Ascending aorta (tissue), 2 donors: ENCODE measurements around the gene MUC6. TPM values are rescaled to one million over a fixed set of nuclear protein-coding genes. Genes with fewer than 3 reads are reported as not detected.

Experiments
- DNase-seq, 2 donors: peaks; one replicate each; pipeline ENCODE4 v3.0.0-alpha.2; 2019; ENCODE audit warnings: low spot score in 2 of 2
- H3K27ac ChIP-seq, 2 donors: fragments of 200-600 bp; sonication (generic); one replicate each; pipeline ENCODE4 v1.5.1; 2016 to 2017; ENCODE audit warnings: mild to moderate bottlenecking in 1 of 2
- H3K27me3 ChIP-seq: fragments of 200-600 bp; sonication (generic); one replicate; pipeline ENCODE4 v1.5.1; 2017
- H3K36me3 ChIP-seq, 2 donors: fragments of 200-600 bp; sonication (generic); one replicate each; pipeline ENCODE4 v1.5.1; 2016
- H3K4me1 ChIP-seq, 2 donors: fragments of 200-600 bp; sonication (generic); one replicate each; pipeline ENCODE4 v1.5.1; 2016 to 2017; ENCODE audit warnings: mild to moderate bottlenecking in 1 of 2
- H3K4me3 ChIP-seq, 2 donors: fragments of 200-600 bp; sonication (generic); one replicate each; pipeline ENCODE4 v1.5.1; 2016 to 2017; ENCODE audit warnings: mild to moderate bottlenecking in 1 of 2
- H3K9me3 ChIP-seq, 2 donors: fragments of 200-600 bp; sonication (generic); one replicate each; pipeline ENCODE4 v1.5.1; 2016
- intact Hi-C: fragments of 100-400 bp; cut with DNase I; formaldehyde crosslinking; loops from one replicate; pipeline ENCODE4 v1.15.1; 2023
- total RNA-seq: library from RNA; depleted of rRNA; stranded (reverse); fragments of >200 nt; gene quantifications from one replicate; pipeline ENCODE4 v1.1.0, GENCODE V29; 2016
- TF ChIP-seq, protein P1 (sequence below), 3 experiments: fragments of 200-600 bp in 2 of 3; fragments of 450-650 bp in 1 of 3; sonication (generic) in 2 of 3; IDR thresholded peaks; one replicate each; pipeline ENCODE4 v1.5.1; 2016 to 2019; ENCODE audit warnings: antibody characterized with exemption in 3 of 3, mild to moderate bottlenecking in 1 of 3, moderate library complexity in 1 of 3

MUC6 gene
- total RNA-seq, 1 donor from 2014 or later, result not detected

DNA sequence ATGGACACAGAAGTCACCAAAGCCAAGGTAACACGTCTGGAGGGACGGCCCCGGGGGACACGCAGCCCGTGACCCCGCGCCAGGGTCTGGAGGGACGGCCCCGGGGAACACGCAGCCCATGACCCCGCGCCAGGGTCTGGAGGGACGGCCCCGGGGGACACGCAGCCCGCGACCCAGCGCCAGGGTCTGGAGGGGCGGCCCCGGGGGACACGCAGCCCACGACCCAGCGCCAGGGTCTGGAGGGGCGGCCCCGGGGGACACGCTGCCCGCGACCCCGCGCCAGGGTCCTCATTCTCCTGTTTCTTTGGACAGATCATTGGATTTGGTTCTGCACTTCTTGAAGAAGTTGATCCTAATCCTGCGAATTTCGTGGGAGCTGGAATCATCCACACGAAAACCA is 27.1 kb downstream of the MUC6 start:
- no peak overlapping the region for H3K27ac ChIP-seq
- no peaks in the 10 kb centered on the region for H3K9me3 ChIP-seq
- H3K4me1 ChIP-seq, result no peaks in the 10 kb centered on the region
- peaks cover 73 to 88% of the 10 kb centered on the region in 2 donors for H3K36me3 ChIP-seq
- DNase-seq, result no peak
- no peak overlapping the region for H3K4me3 ChIP-seq
- TF ChIP-seq, protein P1, sequence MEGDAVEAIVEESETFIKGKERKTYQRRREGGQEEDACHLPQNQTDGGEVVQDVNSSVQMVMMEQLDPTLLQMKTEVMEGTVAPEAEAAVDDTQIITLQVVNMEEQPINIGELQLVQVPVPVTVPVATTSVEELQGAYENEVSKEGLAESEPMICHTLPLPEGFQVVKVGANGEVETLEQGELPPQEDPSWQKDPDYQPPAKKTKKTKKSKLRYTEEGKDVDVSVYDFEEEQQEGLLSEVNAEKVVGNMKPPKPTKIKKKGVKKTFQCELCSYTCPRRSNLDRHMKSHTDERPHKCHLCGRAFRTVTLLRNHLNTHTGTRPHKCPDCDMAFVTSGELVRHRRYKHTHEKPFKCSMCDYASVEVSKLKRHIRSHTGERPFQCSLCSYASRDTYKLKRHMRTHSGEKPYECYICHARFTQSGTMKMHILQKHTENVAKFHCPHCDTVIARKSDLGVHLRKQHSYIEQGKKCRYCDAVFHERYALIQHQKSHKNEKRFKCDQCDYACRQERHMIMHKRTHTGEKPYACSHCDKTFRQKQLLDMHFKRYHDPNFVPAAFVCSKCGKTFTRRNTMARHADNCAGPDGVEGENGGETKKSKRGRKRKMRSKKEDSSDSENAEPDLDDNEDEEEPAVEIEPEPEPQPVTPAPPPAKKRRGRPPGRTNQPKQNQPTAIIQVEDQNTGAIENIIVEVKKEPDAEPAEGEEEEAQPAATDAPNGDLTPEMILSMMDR (IDR thresholded peaks at IDR 0.05), result no peak
- H3K27me3 ChIP-seq, result no peaks in the 10 kb centered on the region
- intact Hi-C loops, result no loop called here

DNA sequence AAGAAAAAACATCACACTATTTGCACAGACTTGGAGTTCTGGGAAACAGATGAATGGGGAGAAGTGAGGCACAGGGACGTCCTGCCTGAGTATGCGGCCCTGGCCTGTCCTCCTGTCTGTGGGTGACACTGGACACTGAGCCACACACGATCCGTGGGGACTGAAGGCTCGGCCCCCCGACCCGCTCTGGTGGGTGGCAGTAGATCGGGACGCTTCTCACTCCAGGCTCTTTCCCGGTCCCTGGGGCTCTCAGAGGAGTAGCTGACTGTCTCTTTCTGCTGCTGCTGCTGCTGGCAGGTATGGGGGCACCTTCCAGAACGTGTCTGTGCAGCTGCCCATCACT is 27.7 kb downstream of the MUC6 start:
- Histone ChIP-seq H3K4me3 (no peak overlapping the region), H3K27ac (no peak overlapping the region), H3K4me1 (no peaks in the 10 kb centered on the region), H3K36me3 (peaks cover 79 to 94% of the 10 kb centered on the region in 2 donors), H3K9me3 (no peaks in the 10 kb centered on the region), H3K27me3 (no peaks in the 10 kb centered on the region)
- intact Hi-C loops, result no loop called here
- DNase-seq, result no peak
- TF ChIP-seq, protein P1 (IDR thresholded peaks at IDR 0.05), result no peak

DNA sequence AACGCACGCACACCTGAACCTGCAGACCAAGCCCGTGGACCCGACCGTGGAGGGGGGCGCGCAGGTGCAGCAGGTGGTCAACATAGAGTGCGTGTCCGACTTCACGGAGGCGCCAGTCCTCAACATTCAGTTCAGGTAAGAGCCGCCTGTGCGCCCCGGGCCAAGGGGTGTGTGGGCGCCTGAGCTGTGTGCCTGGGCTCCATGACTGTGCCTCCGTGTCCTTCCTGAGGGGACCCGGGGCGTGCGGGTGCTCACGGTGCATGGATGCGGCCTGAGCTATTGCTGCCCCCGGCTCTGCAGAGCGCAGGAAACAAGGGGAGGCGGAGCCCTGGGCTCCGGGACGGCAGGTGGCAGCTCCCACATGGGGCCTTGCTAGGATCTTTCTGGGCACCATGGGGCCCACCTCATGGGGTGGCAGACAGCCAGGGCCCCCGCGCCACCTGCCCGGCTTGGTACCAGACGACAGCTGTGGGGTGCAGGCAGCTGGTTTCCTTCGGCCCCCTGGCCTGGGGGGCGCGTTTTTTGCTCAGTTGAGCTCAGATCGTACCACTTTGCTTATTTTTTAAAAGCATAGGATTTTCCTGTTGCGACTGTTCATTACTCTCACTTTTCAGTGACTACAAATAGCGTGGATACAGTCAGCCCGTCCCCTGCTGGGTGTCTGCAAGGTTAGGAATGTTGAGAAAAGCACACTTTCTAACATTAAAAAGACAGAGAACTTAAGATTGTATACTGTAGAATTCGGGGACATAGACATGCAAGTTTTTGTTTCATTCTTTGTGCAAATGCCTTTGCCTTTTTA is 28.3 kb downstream of the MUC6 start:
- Histone ChIP-seq H3K27me3 (no peaks in the 10 kb centered on the region), H3K27ac (no peak overlapping the region), H3K4me3 (no peak overlapping the region), H3K4me1 (no peaks in the 10 kb centered on the region), H3K9me3 (no peaks in the 10 kb centered on the region), H3K36me3 (peaks cover 78 to 98% of the 10 kb centered on the region in 2 donors)
- intact Hi-C loops, result no loop called here
- DNase-seq, result no peak
- TF ChIP-seq, protein P1 (IDR thresholded peaks at IDR 0.05), result no peak

DNA sequence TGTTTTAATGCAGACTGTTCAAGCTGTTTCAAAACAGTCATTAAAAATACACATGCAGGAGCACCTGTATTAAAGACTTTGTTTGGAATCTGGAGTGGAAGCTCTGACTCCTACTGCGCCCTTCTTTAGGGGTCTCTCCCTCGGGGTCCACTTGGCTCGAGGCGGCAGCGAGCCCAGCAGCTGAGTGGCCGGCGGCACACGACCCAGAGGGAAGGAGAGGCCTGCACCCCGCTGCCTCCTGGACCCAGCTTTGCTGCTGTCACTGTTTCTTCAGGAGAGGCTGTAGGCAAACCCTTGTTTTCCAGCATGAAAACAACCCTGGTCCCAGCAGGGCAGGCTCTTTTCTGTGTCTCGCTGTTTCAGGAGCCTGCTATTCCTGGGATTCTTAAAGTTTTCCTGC is 29.2 kb downstream of the MUC6 start:
- intact Hi-C loops, result no loop called here
- no peak overlapping the region for H3K4me3 ChIP-seq
- DNase-seq, result no peak
- H3K9me3 ChIP-seq, result no peaks in the 10 kb centered on the region
- TF ChIP-seq, protein P1 (IDR thresholded peaks at IDR 0.05), result no peak
- H3K36me3 ChIP-seq, result peaks cover 76 to 98% of the 10 kb centered on the region in 2 donors
- no peaks in the 10 kb centered on the region for H3K4me1 ChIP-seq
- no peak overlapping the region for H3K27ac ChIP-seq
- no peaks in the 10 kb centered on the region for H3K27me3 ChIP-seq

GRCh38 chr11:1006762-1007161 is 29.8 kb downstream of the MUC6 start:
- TF ChIP-seq, protein P1 (IDR thresholded peaks at IDR 0.05), result no peak
- intact Hi-C loops, result no loop called here
- H3K4me3 ChIP-seq, result no peak overlapping the region
- H3K27ac ChIP-seq, result no peak overlapping the region
- no peak for DNase-seq
- H3K9me3 ChIP-seq, result no peaks in the 10 kb centered on the region
- no peaks in the 10 kb centered on the region for H3K4me1 ChIP-seq
- H3K36me3 ChIP-seq, result peaks cover 76 to 98% of the 10 kb centered on the region in 2 donors
- no peaks in the 10 kb centered on the region for H3K27me3 ChIP-seq
